ENCODE measurements around the gene DHODH.
A peak's percentile ranks its signal among the peaks of the same experiment; 100 is the strongest.

Gene DHODH

DNA sequence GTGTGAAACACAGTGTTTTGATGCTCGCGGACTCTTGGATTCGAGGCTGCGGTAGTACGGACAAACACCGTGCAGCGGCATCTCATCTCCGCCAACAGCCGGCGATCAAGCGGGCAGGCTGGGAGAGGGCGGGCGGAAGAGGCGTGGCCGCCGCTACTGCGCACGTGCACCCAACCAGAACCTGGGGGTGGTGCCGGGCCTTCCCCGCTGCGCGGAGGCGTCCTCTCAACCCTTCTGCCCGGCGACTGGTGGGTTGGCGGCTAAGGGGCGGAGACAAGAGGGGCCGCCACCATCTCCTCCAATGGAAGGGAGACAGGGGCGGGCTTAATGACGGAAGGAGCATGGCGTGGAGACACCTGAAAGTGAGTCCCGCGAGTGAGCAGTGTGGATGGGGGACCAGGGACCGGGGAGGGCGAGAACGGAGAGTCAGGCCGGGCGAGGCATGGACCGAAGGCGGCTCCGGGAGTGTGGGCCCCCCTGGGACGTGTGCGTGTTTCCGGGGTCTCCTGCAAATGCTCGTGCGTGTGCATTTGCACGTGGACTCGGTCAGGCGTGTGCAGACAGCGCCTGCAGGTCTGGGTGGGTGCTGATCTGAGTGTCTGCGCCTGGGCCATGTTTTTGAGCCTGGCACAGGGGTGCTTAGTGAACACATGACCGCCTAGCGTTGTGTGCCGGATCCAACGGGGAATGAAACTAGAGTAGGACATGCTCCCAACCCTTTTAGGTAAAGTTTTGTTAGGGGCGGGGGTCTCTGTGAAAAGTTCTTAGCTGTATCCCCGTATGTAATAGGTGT lies at the start of gene DHODH (continued):
- TF ChIP-seq ZNF404 (tag by site-specific recombination; IDR thresholded peaks at IDR 0.05) (no peak), SP2 (tag by site-specific recombination; IDR thresholded peaks at IDR 0.05) (peak; percentile 99), BCL11A (tag by site-specific recombination; IDR thresholded peaks at IDR 0.05; ENCODE audit: low read depth) (no peak), ZNF157 (tag by site-specific recombination; IDR thresholded peaks at IDR 0.05) (no peak), ZNF391 (tag by site-specific recombination; IDR thresholded peaks at IDR 0.05; ENCODE audit: borderline replicate concordance, low read depth) (peak; percentile 52; the same call in 1 of the 2 replicates), RBAK (tag by site-specific recombination; IDR thresholded peaks at IDR 0.05) (no peak), ZEB2 (tag by site-specific recombination; IDR thresholded peaks at IDR 0.05) (0 out of 2 replicates have a peak, but pooled peaks have one; percentile 29), SETDB1 (IDR thresholded peaks at IDR 0.05; ENCODE audit: insufficient read length, low read length) (no peak), ZFP3 (tag by site-specific recombination; IDR thresholded peaks at IDR 0.05; ENCODE audit: low read depth) (no peak), ZNF701 (tag by site-specific recombination; IDR thresholded peaks at IDR 0.05) (no peak), TCF7L2 (IDR thresholded peaks at IDR 0.05; ENCODE audit: borderline replicate concordance, low read depth, low read length) (no peak), ZNF394 (tag by site-specific recombination; IDR thresholded peaks at IDR 0.05; ENCODE audit: borderline replicate concordance) (no peak), ZBTB7A (tag by site-specific recombination; IDR thresholded peaks at IDR 0.05; ENCODE audit: low read depth) (no peak), IKZF3 (tag by site-specific recombination; IDR thresholded peaks at IDR 0.05) (no peak), OSR2 (tag by site-specific recombination; IDR thresholded peaks at IDR 0.05) (no peak), GLI2 (tag by site-specific recombination; IDR thresholded peaks at IDR 0.05; ENCODE audit: borderline replicate concordance, low read depth) (no peak), KLF9 (tag by site-specific recombination; IDR thresholded peaks at IDR 0.05; ENCODE audit: low read depth) (peak; percentile 92), BCL11B (tag by site-specific recombination; IDR thresholded peaks at IDR 0.05; ENCODE audit: low read depth) (no peak), ZNF777 (tag by site-specific recombination; IDR thresholded peaks at IDR 0.05; ENCODE audit: borderline replicate concordance) (no peak), GLIS2 (tag by site-specific recombination; IDR thresholded peaks at IDR 0.05) (peak; percentile 64)
- TF ChIP-seq, protein P1, sequence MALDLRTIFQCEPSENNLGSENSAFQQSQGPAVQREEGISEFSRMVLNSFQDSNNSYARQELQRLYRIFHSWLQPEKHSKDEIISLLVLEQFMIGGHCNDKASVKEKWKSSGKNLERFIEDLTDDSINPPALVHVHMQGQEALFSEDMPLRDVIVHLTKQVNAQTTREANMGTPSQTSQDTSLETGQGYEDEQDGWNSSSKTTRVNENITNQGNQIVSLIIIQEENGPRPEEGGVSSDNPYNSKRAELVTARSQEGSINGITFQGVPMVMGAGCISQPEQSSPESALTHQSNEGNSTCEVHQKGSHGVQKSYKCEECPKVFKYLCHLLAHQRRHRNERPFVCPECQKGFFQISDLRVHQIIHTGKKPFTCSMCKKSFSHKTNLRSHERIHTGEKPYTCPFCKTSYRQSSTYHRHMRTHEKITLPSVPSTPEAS (tag by site-specific recombination; IDR thresholded peaks at IDR 0.05) = no peak
- TF ChIP-seq, protein P2, sequence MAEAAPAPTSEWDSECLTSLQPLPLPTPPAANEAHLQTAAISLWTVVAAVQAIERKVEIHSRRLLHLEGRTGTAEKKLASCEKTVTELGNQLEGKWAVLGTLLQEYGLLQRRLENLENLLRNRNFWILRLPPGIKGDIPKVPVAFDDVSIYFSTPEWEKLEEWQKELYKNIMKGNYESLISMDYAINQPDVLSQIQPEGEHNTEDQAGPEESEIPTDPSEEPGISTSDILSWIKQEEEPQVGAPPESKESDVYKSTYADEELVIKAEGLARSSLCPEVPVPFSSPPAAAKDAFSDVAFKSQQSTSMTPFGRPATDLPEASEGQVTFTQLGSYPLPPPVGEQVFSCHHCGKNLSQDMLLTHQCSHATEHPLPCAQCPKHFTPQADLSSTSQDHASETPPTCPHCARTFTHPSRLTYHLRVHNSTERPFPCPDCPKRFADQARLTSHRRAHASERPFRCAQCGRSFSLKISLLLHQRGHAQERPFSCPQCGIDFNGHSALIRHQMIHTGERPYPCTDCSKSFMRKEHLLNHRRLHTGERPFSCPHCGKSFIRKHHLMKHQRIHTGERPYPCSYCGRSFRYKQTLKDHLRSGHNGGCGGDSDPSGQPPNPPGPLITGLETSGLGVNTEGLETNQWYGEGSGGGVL (tag by site-specific recombination; IDR thresholded peaks at IDR 0.05) = peak; percentile 77
- TF ChIP-seq, protein P3, sequence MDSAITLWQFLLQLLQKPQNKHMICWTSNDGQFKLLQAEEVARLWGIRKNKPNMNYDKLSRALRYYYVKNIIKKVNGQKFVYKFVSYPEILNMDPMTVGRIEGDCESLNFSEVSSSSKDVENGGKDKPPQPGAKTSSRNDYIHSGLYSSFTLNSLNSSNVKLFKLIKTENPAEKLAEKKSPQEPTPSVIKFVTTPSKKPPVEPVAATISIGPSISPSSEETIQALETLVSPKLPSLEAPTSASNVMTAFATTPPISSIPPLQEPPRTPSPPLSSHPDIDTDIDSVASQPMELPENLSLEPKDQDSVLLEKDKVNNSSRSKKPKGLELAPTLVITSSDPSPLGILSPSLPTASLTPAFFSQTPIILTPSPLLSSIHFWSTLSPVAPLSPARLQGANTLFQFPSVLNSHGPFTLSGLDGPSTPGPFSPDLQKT (IDR thresholded peaks at IDR 0.05; ENCODE audit: borderline replicate concordance, low read depth, low read length) = no peak
- TF ChIP-seq, protein P4, sequence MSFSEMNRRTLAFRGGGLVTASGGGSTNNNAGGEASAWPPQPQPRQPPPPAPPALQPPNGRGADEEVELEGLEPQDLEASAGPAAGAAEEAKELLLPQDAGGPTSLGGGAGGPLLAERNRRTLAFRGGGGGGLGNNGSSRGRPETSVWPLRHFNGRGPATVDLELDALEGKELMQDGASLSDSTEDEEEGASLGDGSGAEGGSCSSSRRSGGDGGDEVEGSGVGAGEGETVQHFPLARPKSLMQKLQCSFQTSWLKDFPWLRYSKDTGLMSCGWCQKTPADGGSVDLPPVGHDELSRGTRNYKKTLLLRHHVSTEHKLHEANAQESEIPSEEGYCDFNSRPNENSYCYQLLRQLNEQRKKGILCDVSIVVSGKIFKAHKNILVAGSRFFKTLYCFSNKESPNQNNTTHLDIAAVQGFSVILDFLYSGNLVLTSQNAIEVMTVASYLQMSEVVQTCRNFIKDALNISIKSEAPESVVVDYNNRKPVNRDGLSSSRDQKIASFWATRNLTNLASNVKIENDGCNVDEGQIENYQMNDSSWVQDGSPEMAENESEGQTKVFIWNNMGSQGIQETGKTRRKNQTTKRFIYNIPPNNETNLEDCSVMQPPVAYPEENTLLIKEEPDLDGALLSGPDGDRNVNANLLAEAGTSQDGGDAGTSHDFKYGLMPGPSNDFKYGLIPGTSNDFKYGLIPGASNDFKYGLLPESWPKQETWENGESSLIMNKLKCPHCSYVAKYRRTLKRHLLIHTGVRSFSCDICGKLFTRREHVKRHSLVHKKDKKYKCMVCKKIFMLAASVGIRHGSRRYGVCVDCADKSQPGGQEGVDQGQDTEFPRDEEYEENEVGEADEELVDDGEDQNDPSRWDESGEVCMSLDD (tag by site-specific recombination; IDR thresholded peaks at IDR 0.05) = no peak
- TF ChIP-seq, protein P5, sequence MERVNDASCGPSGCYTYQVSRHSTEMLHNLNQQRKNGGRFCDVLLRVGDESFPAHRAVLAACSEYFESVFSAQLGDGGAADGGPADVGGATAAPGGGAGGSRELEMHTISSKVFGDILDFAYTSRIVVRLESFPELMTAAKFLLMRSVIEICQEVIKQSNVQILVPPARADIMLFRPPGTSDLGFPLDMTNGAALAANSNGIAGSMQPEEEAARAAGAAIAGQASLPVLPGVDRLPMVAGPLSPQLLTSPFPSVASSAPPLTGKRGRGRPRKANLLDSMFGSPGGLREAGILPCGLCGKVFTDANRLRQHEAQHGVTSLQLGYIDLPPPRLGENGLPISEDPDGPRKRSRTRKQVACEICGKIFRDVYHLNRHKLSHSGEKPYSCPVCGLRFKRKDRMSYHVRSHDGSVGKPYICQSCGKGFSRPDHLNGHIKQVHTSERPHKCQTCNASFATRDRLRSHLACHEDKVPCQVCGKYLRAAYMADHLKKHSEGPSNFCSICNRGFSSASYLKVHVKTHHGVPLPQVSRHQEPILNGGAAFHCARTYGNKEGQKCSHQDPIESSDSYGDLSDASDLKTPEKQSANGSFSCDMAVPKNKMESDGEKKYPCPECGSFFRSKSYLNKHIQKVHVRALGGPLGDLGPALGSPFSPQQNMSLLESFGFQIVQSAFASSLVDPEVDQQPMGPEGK (tag by site-specific recombination; IDR thresholded peaks at IDR 0.05) = peak; percentile 73
- TF ChIP-seq, protein P6, sequence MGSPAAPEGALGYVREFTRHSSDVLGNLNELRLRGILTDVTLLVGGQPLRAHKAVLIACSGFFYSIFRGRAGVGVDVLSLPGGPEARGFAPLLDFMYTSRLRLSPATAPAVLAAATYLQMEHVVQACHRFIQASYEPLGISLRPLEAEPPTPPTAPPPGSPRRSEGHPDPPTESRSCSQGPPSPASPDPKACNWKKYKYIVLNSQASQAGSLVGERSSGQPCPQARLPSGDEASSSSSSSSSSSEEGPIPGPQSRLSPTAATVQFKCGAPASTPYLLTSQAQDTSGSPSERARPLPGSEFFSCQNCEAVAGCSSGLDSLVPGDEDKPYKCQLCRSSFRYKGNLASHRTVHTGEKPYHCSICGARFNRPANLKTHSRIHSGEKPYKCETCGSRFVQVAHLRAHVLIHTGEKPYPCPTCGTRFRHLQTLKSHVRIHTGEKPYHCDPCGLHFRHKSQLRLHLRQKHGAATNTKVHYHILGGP (tag by site-specific recombination; IDR thresholded peaks at IDR 0.05) = no peak
